GM18868 (cell line): ENCODE measurements around the gene CNEP1R1.
"Not testable (repeated sequence)": the region's sequence is repeated elsewhere in the genome, so short reads cannot be mapped to it uniquely, and the experiment has no call there.

Experiments used
- ATAC-seq: cut with Tn5 transposase; IDR thresholded peaks from one replicate; pipeline ENCODE4 v1.9.1; 2021; ENCODE audit warnings: mild to moderate bottlenecking, moderate library complexity; ENCODE audit not compliant: unreplicated experiment

The CNEP1R1 gene, protein sequence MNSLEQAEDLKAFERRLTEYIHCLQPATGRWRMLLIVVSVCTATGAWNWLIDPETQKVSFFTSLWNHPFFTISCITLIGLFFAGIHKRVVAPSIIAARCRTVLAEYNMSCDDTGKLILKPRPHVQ

DNA sequence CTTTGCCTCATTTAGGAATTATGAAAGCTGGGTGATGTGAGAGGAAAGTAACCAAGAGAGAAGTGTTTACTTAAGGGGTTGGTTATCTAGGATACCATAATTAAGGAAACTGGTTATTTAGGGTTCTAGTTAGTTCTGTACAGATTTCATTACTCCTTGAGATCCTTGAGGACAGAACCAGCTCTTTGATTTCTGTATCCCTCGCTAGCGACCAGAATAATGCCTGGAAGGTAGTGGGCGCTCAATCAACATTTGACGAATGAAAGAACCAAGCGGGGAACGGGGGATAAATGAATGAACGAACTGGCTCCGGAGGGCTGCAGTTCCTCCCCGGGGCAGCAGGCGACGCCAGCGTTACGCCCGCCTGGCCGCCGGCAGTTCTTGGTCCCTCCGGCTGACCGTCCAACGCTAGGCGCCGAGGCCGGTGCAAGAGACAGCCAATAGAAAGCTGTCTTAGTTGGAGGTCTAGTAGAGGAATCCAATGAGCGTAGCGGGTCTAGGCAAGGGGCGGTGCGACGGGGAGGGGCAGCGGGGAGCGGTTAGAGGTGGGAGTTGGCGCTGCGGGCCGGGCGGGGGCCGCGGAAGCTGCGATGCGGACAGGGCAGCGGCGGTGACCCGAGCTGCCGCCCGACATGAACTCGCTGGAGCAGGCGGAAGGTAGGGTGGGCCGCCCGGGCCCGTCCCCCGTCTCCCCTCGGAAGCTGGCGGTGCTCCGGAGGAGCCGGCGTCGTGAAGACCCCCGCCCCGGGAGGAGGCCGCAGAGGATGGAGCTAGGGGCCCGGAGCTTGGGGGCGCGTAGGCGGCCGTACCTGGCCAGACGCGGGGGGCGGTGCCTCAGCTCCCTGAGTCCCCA is at the start of gene CNEP1R1:
Gene CNEP1R1 (plus strand): TSS at position 542 of the 853 bp plus-strand sequence. CDS start 91 bp downstream, at position 633.
- ATAC-seq: peak; percentile 99

GRCh38 chr16:49977427-49977826 is 47.6 kb upstream of the CNEP1R1 start:
- ATAC-seq: no peak

GRCh38 chr16:49978569-49979326 is 46.3 kb upstream of the CNEP1R1 start:
- ATAC-seq: no peak

DNA sequence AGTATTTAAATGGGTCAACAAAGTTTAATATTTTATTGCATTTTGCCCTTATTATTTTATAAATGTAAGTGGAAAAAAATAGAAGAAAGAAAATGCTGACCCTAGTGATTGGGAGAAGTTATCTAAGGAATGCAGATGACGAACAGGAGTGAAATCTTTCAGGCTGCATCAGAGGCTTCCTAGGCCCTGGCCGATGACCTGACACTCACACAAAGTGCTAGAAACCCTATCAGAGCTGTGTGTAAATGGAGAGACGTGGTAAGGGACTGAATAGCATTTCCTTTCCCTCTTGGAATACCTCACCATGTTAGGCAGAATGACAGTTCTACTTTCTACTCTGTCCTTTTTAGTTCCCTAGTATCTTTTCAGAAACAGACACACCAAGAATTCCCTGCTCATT is 44.9 kb upstream of the CNEP1R1 start:
- no peak for ATAC-seq

- no peak for ATAC-seq
Observed at GRCh38 chr16:49986351-49987124, 38.5 kb upstream of the CNEP1R1 start.

DNA sequence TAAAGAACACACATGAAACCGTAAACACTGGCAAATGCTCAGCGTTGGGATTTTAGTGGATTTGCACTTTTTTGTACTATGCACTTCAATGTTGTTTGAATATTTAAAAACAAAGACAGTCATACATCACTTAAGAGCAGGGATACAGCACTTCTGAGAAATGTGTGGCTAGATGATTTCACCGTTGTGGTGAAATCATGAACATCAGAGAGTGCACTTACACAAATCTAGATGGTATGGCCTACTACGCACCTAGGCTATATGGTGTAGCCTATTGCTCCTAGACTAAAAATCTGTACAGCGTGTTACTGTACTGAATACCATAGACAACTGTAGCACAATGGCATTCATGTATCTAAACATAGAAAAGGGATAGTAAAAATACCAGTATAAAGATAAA is 37.6 kb upstream of the CNEP1R1 start:
- no peak for ATAC-seq

DNA sequence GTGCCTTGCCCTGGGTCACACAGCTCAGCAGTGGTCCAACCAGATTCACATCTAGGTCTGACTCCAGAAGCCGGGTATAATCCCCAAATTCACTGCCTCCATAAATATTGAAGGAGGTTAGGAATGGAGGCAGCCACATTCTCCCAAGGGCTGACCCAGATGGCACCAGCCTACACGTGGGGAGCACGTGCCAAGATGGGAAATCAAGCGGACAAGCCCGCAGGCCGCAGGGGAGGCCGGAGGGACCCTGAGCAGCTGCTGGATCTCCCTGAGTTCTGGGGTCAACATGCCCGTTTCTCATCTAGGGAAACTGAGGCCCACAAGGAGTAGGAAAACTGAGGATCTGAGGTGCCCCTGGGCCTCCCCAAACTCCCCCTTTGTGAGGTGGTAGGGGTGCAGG is 32.2 kb upstream of the CNEP1R1 start:
- no peak for ATAC-seq

GRCh38 chr16:49993579-49993978 is 31.4 kb upstream of the CNEP1R1 start:
- ATAC-seq: no peak

DNA sequence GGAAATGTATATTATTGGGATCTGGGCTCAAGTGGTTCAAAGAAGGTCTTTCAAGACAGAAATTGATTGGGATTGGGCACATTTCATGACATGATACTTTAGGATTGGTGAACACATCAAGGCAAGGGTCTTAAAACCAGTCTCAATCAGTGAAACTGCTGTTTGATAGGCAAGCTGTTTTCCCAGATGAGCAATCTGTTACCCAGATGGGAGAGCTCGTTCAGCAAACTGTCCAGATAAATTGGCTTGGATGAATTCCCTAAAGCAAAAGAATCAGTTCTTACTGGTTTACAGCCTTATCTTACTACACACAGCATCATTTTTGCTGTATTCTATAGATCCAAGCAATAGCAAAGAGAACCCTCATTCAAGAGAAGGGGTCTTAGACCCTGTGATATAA is 31.0 kb upstream of the CNEP1R1 start:
- no peak for ATAC-seq

- ATAC-seq: no peak
Observed at GRCh38 chr16:49995720-49996119, 29.3 kb upstream of the CNEP1R1 start.

DNA sequence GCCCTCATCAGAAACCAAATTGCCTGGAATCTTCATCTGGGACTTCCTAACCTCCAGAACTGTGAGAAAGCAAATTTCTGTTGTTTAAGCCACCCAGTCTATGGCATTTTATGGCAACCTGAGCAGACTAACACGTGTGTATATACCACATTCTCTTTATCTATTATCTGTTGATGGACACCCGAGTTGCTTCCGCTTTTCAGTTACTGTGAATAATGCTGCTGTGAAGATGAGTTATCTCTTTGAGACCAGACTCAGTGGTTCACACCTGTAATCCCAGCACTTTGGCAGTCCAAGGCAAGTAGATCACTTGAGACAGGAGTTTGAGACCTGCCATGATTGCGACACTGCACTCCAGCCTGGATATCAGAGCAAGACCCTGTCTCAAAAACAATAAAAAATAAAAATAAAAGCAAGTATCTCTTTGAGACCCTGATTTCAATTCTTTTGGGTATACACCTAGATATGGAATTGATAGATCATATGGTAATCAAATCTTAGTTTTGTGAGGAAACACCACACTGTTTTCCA is 27.2 kb upstream of the CNEP1R1 start:
- no peak for ATAC-seq

DNA sequence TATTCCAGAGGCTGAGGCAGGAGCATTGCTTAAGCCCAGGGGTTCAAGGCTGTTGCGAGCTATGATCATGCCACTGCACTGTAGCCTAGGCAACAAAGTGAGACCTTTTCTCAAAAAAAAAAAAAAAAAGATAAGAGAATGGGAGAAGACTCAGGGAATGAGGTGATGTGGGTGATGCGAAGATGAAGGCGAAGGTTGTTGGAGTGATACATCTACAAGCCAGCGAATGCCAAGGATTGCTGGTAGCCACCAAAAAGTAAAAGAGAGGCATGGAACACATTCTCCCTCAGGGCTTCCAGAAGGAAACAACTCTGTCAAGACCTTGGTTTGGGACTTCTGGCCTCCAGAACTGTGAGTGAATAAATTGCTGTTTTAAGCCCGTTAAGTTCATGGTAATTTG is 26.0 kb upstream of the CNEP1R1 start:
- ATAC-seq: no peak

GRCh38 chr16:50001144-50001543 is 23.9 kb upstream of the CNEP1R1 start:
- ATAC-seq: no peak

DNA sequence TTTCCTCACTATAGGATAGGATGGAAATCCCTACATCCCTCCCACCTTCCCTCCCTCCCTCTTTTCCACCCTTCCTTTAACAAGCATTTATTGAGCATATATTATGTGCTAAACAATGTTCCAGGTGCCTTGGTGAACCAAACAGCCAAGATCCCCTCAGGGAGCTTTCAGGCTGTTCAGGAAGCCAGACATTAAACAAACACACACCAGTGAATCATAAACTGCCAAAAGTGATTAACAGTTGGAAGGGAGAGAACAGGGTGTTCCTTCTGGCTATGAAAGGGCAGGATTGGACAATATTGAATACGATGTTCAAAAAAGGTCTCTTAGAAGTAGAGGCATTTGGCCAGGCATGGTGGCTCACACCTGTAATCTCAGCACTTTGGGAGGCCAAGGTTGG is 22.8 kb upstream of the CNEP1R1 start:
- ATAC-seq: no peak

GRCh38 chr16:50004239-50004638 is 20.8 kb upstream of the CNEP1R1 start:
- no peak for ATAC-seq

- no peak for ATAC-seq
Observed at GRCh38 chr16:50006964-50007363, 18.1 kb upstream of the CNEP1R1 start.

DNA sequence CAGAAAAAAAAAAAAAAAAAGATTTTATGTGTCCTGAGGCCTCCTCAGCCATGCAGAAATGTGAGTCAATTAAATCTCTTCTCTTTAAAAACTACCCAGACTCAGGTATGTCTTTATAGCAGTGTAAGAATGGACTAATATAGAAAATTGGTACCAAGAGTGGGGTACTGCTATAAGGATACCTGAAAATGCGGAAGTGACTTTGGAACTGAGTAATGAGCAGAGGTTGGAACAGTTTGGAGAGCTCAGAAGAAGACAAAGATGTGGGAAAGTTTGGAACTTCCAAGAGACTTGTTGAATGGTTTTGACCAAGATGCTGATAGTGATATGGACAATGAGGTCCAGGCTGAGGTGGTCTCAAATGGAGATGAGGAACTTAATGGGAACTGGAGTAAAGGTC is 17.3 kb upstream of the CNEP1R1 start:
- no peak for ATAC-seq

DNA sequence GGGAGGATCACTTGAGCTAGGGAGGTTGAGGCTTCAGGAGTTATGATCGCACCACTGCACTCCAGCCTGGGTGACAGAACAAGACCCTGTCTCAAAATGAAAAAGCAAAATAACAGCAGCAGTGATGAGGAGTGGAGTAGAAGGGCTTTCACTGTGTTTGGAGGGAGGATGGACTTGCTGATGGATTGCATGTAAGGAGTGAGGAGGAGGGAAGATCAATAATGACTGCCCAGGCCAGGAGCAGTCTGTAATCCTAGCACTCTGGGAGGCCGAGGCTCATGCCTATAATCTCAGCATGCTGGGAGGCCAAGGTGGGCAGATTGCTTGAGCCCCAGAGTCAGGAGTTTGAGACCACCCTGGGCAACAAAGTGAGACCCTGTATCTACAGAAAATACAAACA is 14.8 kb upstream of the CNEP1R1 start:
- no peak for ATAC-seq

DNA sequence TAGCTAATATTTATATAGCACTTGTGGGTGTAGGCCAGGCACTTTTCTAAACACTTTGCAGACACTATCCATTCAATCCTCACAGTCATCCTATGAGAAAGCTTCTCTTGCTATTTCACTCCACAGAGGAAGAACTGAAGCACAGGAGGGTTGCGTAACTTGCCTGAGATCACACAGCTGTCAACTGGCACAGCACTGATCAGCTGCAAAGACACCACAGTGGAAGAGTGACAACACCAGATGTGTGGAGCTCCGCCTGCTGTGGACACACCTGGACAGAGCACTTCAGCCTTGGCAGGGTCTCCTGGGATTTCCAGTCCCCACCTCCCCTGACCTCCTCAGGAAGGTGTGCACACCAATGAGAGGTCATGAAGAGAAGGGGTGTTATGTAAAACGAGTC is 13.3 kb upstream of the CNEP1R1 start:
- no peak for ATAC-seq

- no peak for ATAC-seq
Observed at GRCh38 chr16:50012182-50012581, 12.8 kb upstream of the CNEP1R1 start.

DNA sequence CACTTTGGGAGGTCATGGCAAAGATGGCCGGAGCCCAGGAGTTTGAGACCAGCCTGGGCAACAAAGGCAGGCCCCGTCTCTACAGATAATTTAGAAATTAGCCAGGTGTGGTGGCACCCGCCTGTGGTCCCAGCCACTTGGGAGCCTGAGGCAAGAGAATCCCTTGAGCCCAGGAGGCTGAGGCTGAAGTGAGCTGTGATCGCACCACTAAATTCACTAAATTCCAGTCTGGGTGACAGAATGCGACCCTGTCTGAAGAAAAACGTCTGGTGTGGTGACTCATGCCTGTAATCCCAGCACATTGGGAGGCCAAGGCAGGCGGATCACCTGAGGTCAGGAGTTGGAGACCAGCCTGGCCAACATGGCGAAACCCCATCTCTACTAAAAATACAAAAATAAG is 10.8 kb upstream of the CNEP1R1 start:
- ATAC-seq: not testable (repeated sequence)
